Measurements from ENCODE around the gene EIF4H.
A peak's percentile ranks its signal among the peaks of the same experiment; 100 is the strongest.
"Not testable (repeated sequence)": the region's sequence is repeated elsewhere in the genome, so short reads cannot be mapped to it uniquely, and the experiment has no call there.

EIF4H gene

DNA sequence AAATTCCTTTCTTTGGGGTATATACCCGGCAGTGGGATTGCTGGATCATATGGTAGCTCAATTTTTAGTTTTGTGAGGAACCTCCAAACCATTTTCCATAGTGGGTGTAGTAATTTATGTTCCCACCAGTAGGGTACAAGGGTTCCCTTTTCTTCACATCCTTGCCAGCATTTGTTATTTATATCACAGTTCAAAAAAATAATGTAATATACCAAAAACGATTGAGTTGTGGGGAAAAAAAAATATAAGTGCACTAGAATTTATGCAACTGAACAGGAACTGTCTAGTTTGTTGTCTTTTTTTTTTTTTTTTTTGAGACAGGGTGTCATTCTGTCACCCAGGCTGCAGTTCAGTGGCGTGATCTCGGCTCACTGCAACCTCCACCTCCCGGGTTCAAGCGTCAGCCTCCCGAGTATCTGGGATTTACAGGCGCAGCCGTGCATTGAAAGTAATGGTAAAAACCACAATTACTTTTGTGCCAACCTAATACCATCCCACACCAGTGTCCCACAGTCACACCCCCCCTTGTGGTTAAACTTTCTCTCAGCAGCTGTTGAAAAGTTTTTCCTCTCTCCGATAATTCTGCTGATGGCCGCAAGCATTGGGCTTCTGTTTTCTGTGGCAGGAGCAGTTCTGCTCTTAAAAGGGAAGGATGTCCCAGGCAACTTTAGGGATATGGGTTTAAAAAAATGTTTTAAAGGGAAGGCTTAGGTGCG lies 28.8 kb downstream of the EIF4H start:
- no peak for DNase-seq

GRCh38 chr7:74203956-74204618 lies 29.9 kb downstream of the EIF4H start:
- no peak for DNase-seq

GRCh38 chr7:74206052-74206451 lies 31.9 kb downstream of the EIF4H start:
- not testable (repeated sequence) for DNase-seq

DNA sequence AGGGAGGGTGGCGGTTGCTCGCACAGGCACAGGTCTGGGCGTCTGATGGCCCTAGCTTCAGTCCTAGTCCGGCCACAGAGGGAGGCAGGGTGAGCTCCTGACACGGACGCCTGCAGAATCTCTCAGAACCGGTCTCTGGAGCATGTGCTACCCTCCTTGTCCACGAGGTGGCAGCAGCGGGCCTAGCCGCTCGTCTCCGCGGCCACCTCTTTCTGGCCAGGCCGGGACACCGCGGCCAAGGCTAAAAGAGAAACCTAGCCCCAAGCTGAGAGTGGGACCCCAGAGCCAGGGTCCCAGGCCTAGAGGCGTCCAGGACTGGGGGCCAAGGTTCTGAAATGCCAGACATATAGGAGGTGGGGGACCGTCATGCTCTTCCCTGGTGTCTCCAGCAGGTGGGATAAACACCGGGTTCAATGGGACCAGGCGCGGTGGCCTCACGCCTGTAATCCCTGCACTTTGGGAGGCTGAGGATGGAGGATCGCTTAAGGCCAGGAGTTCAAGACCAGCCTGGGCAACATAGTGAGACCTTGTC lies 32.5 kb downstream of the EIF4H start:
- peak; percentile 82 for DNase-seq

- no peak for DNase-seq
Measured at GRCh38 chr7:74207586-74207985, 33.4 kb downstream of the EIF4H start.

- DNase-seq = not testable (repeated sequence)
Measured at GRCh38 chr7:74208241-74208640, 34.1 kb downstream of the EIF4H start.

GRCh38 chr7:74212661-74213060 lies 38.5 kb downstream of the EIF4H start:
- no peak for DNase-seq

DNA sequence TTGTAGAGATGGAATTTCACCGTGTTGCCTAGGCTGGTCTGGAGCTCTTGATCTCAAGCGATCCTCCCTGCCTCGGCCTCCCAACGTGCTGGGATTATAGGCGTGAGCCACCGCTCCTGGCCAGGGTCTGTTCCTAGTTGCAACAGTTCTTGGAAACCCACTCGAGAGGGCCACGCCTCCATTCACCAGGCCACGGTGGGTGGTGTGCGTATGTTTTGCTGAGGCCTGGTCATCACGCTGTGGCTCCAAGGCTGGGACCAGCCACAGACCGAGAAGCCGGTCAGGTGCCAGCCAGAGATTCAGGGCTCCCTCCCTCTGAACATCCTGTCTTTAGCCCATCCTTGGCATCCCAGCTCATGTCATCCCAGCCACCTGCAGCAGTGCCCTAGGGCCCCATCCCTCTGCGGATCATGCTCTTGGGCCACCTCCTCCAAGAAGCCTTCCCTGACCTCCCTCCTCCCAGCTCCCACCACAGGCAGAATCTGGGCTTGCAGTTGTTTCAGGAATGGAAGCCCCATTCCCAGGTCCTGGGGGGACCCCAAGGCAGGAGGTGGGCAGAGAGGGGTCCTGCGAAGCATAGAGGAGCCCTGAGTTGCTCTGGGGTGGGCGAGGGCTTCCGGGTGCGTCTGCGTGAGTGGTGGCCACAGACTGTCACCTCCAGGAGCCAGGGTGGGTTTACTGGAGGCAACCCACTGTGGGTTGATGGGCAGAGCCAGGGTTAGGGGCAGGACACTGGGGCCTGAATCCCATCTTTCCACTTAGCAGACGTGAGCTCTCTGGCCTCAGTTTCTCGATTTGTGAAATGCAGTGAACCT lies 40.9 kb downstream of the EIF4H start:
- DNase-seq = no peak

- no peak for DNase-seq
Measured at GRCh38 chr7:74215921-74216320, 41.8 kb downstream of the EIF4H start.

- DNase-seq = no peak
Measured at GRCh38 chr7:74216361-74216761, 42.2 kb downstream of the EIF4H start.

DNA sequence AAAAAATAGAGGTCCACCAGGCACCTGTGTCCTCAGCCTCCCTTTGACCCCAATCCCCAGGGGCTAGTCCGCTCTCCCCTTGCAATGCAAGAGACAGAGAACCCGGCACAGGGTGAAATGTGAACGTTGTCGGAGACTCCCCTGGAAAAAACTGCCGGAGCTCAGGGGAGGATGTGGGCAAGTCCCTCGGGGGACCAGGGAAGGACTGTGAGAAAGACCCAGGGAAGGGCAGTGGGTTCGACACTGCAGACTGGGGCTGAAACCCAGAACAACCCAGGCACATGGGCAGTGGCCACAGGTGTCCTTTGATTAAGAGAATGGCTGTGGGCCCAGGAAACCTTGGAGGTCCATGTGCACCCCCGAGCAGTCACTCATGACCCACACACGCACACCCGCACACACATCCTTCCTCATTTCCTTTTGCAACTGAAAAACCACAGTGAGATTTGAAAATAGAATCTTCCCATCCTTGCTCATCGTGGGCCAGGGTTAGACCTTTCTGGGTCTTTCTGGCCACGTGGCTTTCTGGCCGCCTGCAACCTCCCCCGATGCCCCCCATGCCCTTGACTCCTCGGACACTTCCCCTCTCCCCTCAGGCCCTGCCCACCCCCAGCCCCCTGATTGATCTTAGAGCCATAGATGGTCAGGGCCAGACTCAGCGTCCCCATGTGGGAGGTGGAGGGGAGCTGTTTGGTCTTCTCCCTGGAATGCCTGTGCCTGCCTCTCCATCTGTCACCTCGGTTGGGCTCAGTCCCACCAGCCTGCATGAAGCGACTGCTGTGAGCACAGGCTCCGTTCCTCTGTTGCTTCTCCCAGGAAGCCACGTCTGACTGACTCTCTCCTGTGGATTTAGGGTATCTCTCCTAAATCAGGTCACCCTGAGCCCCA lies 43.5 kb downstream of the EIF4H start:
- no peak for DNase-seq

GRCh38 chr7:74218343-74218698 lies 44.2 kb downstream of the EIF4H start:
- DNase-seq = no peak

- no peak for DNase-seq
Measured at GRCh38 chr7:74219416-74219815, 45.3 kb downstream of the EIF4H start.

GRCh38 chr7:74220229-74220628 lies 46.1 kb downstream of the EIF4H start:
- DNase-seq = no peak

GRCh38 chr7:74221713-74222112 lies 47.6 kb downstream of the EIF4H start:
- DNase-seq = no peak

DNA sequence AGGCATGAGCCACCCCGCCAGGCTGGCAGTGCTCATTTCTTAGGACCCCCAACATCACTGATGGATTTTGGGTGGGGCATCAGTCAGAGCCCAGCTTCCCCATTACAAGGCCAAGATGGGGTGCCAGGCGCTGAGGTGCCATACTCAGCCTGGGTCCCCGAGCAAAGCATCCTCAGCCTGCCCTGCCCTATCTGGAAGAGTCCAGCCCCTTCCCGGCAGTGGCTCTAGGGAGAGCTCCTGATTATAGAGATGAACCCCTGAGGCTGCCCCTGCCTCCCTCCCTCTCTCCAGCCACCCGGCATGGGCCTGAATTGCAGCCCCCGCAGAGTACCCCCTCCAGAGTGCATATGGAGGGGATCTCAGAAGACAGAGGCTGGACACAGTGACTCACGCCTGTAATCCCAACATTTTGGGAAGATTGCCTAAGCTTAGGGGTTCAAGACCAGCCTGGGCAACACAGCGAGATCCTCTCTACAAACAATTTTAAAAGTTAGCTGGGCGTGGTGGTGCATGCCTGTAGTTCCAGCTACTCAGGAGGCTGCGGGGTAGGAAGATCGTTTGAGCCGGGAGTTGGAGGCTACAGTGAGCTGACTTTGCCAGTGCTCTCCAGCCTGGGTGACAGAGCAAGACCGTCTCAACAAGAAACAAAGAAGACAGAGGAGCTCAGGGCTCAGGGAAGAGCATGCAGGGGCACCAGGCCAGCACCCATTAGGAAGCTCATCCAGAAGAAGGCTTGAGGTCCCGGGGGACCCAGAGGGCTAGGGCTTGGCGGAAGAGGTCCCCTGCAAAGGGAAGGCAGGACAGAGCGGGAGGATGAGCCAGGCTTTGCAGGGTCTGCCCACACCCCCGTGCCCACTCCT lies 48.9 kb downstream of the EIF4H start:
- DNase-seq = no peak

- no peak for DNase-seq
Measured at GRCh38 chr7:74223711-74224510, 49.8 kb downstream of the EIF4H start.

DNA sequence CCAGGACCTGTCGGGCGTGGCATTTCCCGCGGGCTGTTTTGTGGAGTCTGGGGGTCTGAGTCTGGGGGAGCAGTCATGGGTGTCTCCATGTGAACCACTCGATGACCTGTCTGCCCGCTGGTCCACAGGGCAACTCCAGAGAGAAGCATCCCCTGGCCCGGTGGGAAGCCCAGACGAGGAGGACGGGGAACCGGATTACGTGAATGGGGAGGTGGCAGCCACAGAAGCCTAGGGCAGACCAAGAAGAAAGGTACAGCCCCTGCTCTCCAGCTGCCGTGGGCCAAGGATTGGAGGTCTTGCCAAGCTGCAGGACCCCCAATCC lies 50.3 kb downstream of the EIF4H start:
- no peak for DNase-seq

DNA sequence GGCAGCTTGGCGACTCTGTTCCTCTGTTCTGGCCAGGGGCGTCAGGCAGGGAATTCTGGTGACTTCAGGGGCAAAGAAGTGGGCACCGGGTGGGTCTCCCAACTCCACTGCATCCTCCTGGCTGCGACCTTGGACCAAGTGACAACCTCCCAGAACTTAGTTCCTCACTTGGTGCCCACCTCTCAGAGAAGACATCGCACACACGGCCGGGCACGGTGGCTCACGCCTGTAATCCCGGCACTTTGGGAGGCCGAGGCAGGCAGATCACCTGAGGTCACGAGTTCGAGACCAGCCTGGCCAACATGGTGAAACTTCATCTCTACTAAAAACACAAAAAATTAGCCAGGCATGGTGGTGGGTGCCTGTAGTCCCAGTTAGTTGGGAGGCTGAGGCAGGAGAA lies 50.8 kb downstream of the EIF4H start:
- not testable (repeated sequence) for DNase-seq

GRCh38 chr7:74225400-74225799 lies 51.2 kb downstream of the EIF4H start:
- no peak for DNase-seq

DNA sequence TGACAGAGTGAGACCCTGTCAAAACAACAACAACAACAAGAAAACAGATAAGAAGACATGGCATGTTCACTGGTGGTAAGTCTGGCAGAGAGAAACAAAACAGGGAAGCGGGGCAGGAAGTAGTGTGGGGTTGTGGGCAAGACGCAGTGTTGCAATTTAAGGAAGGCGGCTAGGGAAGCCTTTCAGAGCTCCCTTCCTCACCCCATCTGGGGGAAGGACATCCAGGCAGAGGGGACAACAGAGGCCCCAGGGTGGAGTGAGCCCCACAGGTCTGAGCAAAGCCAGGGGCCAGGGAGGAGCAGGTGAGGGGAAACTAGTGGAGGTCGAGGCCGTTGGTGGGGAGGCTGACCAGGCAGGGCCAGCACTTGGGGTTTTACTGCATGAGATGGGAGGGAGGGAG lies 52.5 kb downstream of the EIF4H start:
- DNase-seq = no peak
